NOMO-1 (cell line): ENCODE data around the gene POLD2.

Experiments used
- DNase-seq, 2 experiments: peaks; one replicate each; lab custom pipeline; 2025; ENCODE audit not compliant: unreplicated experiment in 2 of 2; lab: John Stamatoyannopoulos, UW

The POLD2 gene

GRCh38 chr7:44084701-44085100 lies 38.6 kb downstream of the POLD2 start:
- no peak for DNase-seq

- DNase-seq: no peak
Observed at GRCh38 chr7:44083796-44084195, 39.6 kb downstream of the POLD2 start.

- peak; percentile 97 to 99 for DNase-seq
Observed at GRCh38 chr7:44082541-44083207, 40.7 kb downstream of the POLD2 start.

- DNase-seq: peak in 1 of 2 experiments; percentile 33
Observed at GRCh38 chr7:44081266-44081748, 42.0 kb downstream of the POLD2 start.

GRCh38 chr7:44080686-44081265 lies 42.6 kb downstream of the POLD2 start:
- no peak for DNase-seq

GRCh38 chr7:44080118-44080517 lies 43.2 kb downstream of the POLD2 start:
- no peak for DNase-seq

- DNase-seq: no peak
Observed at GRCh38 chr7:44079331-44080021, 43.9 kb downstream of the POLD2 start.

GRCh38 chr7:44078521-44078920 lies 44.8 kb downstream of the POLD2 start:
- DNase-seq: no peak

- DNase-seq: no peak
Observed at GRCh38 chr7:44077681-44078091, 45.7 kb downstream of the POLD2 start.

GRCh38 chr7:44077061-44077460 lies 46.3 kb downstream of the POLD2 start:
- DNase-seq: no peak

- DNase-seq: no peak
Observed at GRCh38 chr7:44076101-44076895, 47.0 kb downstream of the POLD2 start.

GRCh38 chr7:44075296-44076075 lies 47.9 kb downstream of the POLD2 start:
- DNase-seq: no peak

GRCh38 chr7:44074349-44074695 lies 49.0 kb downstream of the POLD2 start:
- no peak for DNase-seq

- DNase-seq: peak; percentile 77 to 82
Observed at GRCh38 chr7:44073664-44074348, 49.5 kb downstream of the POLD2 start.

GRCh38 chr7:44072364-44073231 lies 50.8 kb downstream of the POLD2 start:
- DNase-seq: no peak

GRCh38 chr7:44071726-44072363 lies 51.5 kb downstream of the POLD2 start:
- DNase-seq: no peak

- no peak for DNase-seq
Observed at GRCh38 chr7:44068054-44068453, 55.3 kb downstream of the POLD2 start.
